ENCODE data around the gene WDR5. TPM values are rescaled to one million over a fixed set of nuclear protein-coding genes. Genes with fewer than 3 reads are reported as not detected.

WDR5 gene
- total and polyA plus RNA-seq, 2 experiments from 2014 or later: 37.0 to 56.6 TPM

DNA sequence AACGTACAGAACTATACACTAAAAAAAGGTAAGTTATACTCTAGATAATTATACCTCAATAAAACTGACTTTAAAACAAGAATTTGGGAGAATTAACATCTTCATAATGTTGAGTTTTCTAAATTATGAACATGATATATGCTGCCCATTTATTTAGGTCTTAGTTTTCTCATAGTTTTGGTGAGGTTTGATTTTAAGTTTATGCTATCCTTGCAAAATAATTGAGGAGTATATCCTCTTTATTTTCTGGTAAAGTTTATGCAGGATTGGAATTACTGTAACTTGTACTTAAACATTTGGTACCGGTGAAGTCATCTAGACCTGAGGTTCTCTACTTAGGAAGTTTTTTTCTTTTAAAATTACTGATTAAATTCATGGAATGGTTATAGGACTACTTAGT, 67.3 kb downstream of the WDR5 start (continued):
- TF ChIP-seq, protein P1, sequence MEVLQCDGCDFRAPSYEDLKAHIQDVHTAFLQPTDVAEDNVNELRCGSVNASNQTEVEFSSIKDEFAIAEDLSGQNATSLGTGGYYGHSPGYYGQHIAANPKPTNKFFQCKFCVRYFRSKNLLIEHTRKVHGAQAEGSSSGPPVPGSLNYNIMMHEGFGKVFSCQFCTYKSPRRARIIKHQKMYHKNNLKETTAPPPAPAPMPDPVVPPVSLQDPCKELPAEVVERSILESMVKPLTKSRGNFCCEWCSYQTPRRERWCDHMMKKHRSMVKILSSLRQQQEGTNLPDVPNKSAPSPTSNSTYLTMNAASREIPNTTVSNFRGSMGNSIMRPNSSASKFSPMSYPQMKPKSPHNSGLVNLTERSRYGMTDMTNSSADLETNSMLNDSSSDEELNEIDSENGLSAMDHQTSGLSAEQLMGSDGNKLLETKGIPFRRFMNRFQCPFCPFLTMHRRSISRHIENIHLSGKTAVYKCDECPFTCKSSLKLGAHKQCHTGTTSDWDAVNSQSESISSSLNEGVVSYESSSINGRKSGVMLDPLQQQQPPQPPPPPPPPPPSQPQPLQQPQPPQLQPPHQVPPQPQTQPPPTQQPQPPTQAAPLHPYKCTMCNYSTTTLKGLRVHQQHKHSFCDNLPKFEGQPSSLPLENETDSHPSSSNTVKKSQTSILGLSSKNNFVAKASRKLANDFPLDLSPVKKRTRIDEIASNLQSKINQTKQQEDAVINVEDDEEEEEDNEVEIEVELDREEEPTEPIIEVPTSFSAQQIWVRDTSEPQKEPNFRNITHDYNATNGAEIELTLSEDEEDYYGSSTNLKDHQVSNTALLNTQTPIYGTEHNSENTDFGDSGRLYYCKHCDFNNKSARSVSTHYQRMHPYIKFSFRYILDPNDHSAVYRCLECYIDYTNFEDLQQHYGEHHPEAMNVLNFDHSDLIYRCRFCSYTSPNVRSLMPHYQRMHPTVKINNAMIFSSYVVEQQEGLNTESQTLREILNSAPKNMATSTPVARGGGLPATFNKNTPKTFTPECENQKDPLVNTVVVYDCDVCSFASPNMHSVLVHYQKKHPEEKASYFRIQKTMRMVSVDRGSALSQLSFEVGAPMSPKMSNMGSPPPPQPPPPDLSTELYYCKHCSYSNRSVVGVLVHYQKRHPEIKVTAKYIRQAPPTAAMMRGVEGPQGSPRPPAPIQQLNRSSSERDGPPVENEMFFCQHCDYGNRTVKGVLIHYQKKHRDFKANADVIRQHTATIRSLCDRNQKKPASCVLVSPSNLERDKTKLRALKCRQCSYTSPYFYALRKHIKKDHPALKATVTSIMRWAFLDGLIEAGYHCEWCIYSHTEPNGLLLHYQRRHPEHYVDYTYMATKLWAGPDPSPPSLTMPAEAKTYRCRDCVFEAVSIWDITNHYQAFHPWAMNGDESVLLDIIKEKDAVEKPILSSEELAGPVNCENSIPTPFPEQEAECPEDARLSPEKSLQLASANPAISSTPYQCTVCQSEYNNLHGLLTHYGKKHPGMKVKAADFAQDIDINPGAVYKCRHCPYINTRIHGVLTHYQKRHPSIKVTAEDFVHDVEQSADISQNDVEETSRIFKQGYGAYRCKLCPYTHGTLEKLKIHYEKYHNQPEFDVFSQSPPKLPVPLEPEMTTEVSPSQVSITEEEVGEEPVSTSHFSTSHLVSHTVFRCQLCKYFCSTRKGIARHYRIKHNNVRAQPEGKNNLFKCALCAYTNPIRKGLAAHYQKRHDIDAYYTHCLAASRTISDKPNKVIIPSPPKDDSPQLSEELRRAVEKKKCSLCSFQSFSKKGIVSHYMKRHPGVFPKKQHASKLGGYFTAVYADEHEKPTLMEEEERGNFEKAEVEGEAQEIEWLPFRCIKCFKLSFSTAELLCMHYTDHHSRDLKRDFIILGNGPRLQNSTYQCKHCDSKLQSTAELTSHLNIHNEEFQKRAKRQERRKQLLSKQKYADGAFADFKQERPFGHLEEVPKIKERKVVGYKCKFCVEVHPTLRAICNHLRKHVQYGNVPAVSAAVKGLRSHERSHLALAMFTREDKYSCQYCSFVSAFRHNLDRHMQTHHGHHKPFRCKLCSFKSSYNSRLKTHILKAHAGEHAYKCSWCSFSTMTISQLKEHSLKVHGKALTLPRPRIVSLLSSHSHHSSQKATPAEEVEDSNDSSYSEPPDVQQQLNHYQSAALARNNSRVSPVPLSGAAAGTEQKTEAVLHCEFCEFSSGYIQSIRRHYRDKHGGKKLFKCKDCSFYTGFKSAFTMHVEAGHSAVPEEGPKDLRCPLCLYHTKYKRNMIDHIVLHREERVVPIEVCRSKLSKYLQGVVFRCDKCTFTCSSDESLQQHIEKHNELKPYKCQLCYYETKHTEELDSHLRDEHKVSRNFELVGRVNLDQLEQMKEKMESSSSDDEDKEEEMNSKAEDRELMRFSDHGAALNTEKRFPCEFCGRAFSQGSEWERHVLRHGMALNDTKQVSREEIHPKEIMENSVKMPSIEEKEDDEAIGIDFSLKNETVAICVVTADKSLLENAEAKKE (CRISPR knock-in tag; IDR thresholded peaks at IDR 0.05): no peak
- TF ChIP-seq JUNB (IDR thresholded peaks at IDR 0.05; ENCODE audit: unreplicated experiment) (no peak), NANOG (IDR thresholded peaks at IDR 0.05; ENCODE audit: borderline replicate concordance) (no peak), ZNF331 (CRISPR knock-in tag; IDR thresholded peaks at IDR 0.05; ENCODE audit: low read depth) (no peak)

DNA sequence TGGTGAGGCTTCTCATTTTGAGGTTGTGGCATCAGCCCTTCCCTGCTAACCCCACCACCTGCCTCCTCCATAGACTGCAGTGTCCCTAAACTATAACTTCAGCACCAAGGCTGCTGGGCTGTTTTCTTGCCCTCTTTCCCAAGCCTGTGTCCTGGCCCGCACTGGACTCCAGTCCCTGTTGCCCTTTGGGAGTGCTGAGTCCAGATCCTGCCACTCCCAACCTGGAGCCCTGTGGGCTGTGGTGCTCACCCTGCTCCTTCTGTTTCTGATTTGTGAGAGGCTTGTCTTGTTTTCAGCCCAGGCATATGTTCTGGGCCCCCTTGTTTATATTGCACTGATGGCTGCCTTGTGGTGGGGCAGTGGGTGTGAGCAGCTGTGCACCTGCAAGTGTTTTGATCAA, 68.2 kb downstream of the WDR5 start:
- H3K4me1 ChIP-seq (ENCODE audit: insufficient read depth): 0 out of 2 replicates have a peak, but pooled peaks cover 6% of the 10 kb centered on the region
- no peak overlapping the region for H3K27ac Mint-ChIP-seq
- H3K27me3 ChIP-seq (ENCODE audit: insufficient read depth): no peaks in the 10 kb centered on the region
- no peaks in the 10 kb centered on the region; the same call in 1 of the 3 replicates for H3K9me3 Mint-ChIP-seq
- H3K4me3 Mint-ChIP-seq: no peak overlapping the region
- H3K36me3 ChIP-seq (ENCODE audit: insufficient read depth): no peaks in the 10 kb centered on the region
- no peaks in the 10 kb centered on the region for H3F3A ChIP-seq (replicated peaks; ENCODE audit: low read depth)
- H3K4me2 ChIP-seq: no peak overlapping the region
- H3K79me2 ChIP-seq (replicated peaks; ENCODE audit: insufficient read depth): no peaks in the 10 kb centered on the region
- H3K27ac ChIP-seq (ENCODE audit: low read depth): no peak overlapping the region
- peaks cover 11% of the 10 kb centered on the region for H3K4me1 Mint-ChIP-seq
- ATAC-seq (no peak), DNase-seq (ENCODE audit: low spot score) (no peak)
- H3K9me2 ChIP-seq (ENCODE audit: insufficient read depth): no peaks in the 10 kb centered on the region
- no peaks in the 10 kb centered on the region for H4K20me1 ChIP-seq (replicated peaks; ENCODE audit: insufficient read depth)
- H3K4me3 ChIP-seq: no peak overlapping the region
- H3K36me3 Mint-ChIP-seq (ENCODE audit: low read depth): no peaks in the 10 kb centered on the region
- TF ChIP-seq POLR2AphosphoS5 (IDR thresholded peaks at IDR 0.05; ENCODE audit: low read depth) (no peak), EZH2phosphoT487 (IDR thresholded peaks at IDR 0.05; ENCODE audit: unreplicated experiment) (no peak)
- TF ChIP-seq, protein P2, sequence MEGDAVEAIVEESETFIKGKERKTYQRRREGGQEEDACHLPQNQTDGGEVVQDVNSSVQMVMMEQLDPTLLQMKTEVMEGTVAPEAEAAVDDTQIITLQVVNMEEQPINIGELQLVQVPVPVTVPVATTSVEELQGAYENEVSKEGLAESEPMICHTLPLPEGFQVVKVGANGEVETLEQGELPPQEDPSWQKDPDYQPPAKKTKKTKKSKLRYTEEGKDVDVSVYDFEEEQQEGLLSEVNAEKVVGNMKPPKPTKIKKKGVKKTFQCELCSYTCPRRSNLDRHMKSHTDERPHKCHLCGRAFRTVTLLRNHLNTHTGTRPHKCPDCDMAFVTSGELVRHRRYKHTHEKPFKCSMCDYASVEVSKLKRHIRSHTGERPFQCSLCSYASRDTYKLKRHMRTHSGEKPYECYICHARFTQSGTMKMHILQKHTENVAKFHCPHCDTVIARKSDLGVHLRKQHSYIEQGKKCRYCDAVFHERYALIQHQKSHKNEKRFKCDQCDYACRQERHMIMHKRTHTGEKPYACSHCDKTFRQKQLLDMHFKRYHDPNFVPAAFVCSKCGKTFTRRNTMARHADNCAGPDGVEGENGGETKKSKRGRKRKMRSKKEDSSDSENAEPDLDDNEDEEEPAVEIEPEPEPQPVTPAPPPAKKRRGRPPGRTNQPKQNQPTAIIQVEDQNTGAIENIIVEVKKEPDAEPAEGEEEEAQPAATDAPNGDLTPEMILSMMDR (conservative IDR thresholded peaks at IDR 0.05; ENCODE audit: low read depth in 2 of 2): no peak
- H3K27me3 Mint-ChIP-seq (ENCODE audit: insufficient read depth, low read depth, poor library complexity): peaks cover 2% of the 10 kb centered on the region
- no peak overlapping the region for H2AFZ ChIP-seq
